PC-9 (cell line): Measurements from ENCODE around the gene NCK2.

Experiments used
- CTCF ChIP-seq: fragments of 200-600 bp; sonication (generic); conservative IDR thresholded peaks from 2 replicates; pipeline ENCODE4 v1.6.1; 2017; ENCODE audit warnings: mixed run types, antibody characterized with exemption, mild to moderate bottlenecking, moderate library complexity
- EZH2 ChIP-seq: fragments of 200-600 bp; sonication (generic); IDR thresholded peaks from 2 replicates; pipeline ENCODE4 v1.8.0; 2017; ENCODE audit warnings: antibody characterized with exemption, low read depth

GRCh38 chr2:105821428-105822125 lies 76.9 kb downstream of the NCK2 start:
- no peak for TF ChIP-seq CTCF
- TF ChIP-seq EZH2 = no peak
